Spleen (tissue), 7 donors: ENCODE measurements around the gene NEURL1.

Experiments used
- POLR2A ChIP-seq, 3 donors: fragments of 450-650 bp; IDR thresholded peaks; one replicate each; pipeline ENCODE4 v1.5.1; 2017; ENCODE audit warnings: antibody characterized with exemption in 3 of 3, mild to moderate bottlenecking in 1 of 3
- TF ChIP-seq, protein P1 (sequence below), 11 experiments: fragments of 200-600 bp in 7 of 11; fragments of 450-650 bp in 4 of 11; sonication (generic) in 4 of 11; IDR thresholded peaks in 8 of 11; conservative IDR thresholded peaks in 3 of 11; 1 replicate in 7 of 11; 2 replicates in 4 of 11; pipeline versions ENCODE4 v1.4.0 to v1.8.0; 2016 to 2021; ENCODE audit warnings: antibody characterized with exemption in 11 of 11, inconsistent platforms in 4 of 11, mild to moderate bottlenecking in 1 of 11
- donor health status: DM: no; HTN: no; CAD: no; lungs with moderate emphysema.
- donor health status: DM: no; HTN: no; CAD: no.
- donor health status: DM: no; HTN: no; CAD: no.

GRCh38 chr10:103559776-103560175 lies 66.3 kb downstream of the NEURL1 start:
- TF ChIP-seq, protein P1, sequence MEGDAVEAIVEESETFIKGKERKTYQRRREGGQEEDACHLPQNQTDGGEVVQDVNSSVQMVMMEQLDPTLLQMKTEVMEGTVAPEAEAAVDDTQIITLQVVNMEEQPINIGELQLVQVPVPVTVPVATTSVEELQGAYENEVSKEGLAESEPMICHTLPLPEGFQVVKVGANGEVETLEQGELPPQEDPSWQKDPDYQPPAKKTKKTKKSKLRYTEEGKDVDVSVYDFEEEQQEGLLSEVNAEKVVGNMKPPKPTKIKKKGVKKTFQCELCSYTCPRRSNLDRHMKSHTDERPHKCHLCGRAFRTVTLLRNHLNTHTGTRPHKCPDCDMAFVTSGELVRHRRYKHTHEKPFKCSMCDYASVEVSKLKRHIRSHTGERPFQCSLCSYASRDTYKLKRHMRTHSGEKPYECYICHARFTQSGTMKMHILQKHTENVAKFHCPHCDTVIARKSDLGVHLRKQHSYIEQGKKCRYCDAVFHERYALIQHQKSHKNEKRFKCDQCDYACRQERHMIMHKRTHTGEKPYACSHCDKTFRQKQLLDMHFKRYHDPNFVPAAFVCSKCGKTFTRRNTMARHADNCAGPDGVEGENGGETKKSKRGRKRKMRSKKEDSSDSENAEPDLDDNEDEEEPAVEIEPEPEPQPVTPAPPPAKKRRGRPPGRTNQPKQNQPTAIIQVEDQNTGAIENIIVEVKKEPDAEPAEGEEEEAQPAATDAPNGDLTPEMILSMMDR (IDR thresholded peaks at IDR 0.05 in 8 of 11, conservative IDR thresholded peaks at IDR 0.05 in 3 of 11), result no peak
- no peak for TF ChIP-seq POLR2A (IDR thresholded peaks at IDR 0.05)
